Measurements from ENCODE around the gene COX19. TPM values are rescaled to one million over a fixed set of nuclear protein-coding genes. Genes with fewer than 3 reads are reported as not detected.

The COX19 gene
- total and polyA plus RNA-seq, 2 donors (not counting 3 experiments of a cell fraction or from before 2014, with no cell fraction given): 6.8 to 10.6 TPM

GRCh38 chr7:995571-995970 lies 20.2 kb upstream of the COX19 start:
- FAIRE-seq (no peak), DNase-seq (ENCODE audit: low read depth, low spot score) (no peak)
- H3K9ac ChIP-seq (replicated peaks; ENCODE audit: extremely low read depth, insufficient read depth, low read length): no peak overlapping the region
- dilution Hi-C loops (cut with MboI; ENCODE audit: extremely low pct_ligation_motif_present, low sequenced_read_pairs) (no loop called here), intact Hi-C loops (cut with micrococcal nuclease) (no loop called here)
- H3K27me3 ChIP-seq (ENCODE audit: control insufficient read depth in 2 of 2, insufficient read depth in 2 of 2, low read length in 2 of 2): no peaks in the 10 kb centered on the region
- no peaks in the 10 kb centered on the region for H3K9me1 ChIP-seq (replicated peaks; ENCODE audit: control insufficient read depth, extremely low read depth, insufficient read depth, low read length)
- no peak for TF ChIP-seq POLR2A (IDR thresholded peaks at IDR 0.05; ENCODE audit: low read depth, low read length)
- no peak for TF ChIP-seq EZH2 (IDR thresholded peaks at IDR 0.05; ENCODE audit: borderline replicate concordance, low read depth, low read length, severe bottlenecking)
- no peak for TF ChIP-seq POLR2AphosphoS5 (IDR thresholded peaks at IDR 0.05; ENCODE audit: insufficient read depth, low read depth, low read length)
- TF ChIP-seq JUN (IDR thresholded peaks at IDR 0.05; ENCODE audit: borderline replicate concordance, insufficient read depth, insufficient read length, low read depth): no peak
- TF ChIP-seq MAX (IDR thresholded peaks at IDR 0.05; ENCODE audit: insufficient read depth, insufficient read length): no peak
- TF ChIP-seq FOS (IDR thresholded peaks at IDR 0.05; ENCODE audit: borderline replicate concordance, insufficient read depth, low read length): no peak
- no peak for TF ChIP-seq MYC (IDR thresholded peaks at IDR 0.05; ENCODE audit: low read depth, low read length)
- TF ChIP-seq CTCF (IDR thresholded peaks at IDR 0.05; ENCODE audit: extremely low read depth in 1 of 2, insufficient read depth in 1 of 2, low read depth in 1 of 2, low read length in 2 of 2): no peak
- no peak for TF ChIP-seq GATA2 (IDR thresholded peaks at IDR 0.05; ENCODE audit: insufficient read depth, insufficient read length, low read depth, low read length)
- H3K4me1 ChIP-seq (ENCODE audit: control insufficient read depth, extremely low read depth, insufficient read depth, low read length): no peaks in the 10 kb centered on the region
- H3K79me2 ChIP-seq (ENCODE audit: control insufficient read depth, insufficient read depth, low read length): no peaks in the 10 kb centered on the region
- ChIA-PET CTCF (interaction anchor here (1.1 to 10.0 kb wide), 4 partner anchors 10 to 182 kb away, joined by 3 to 459 read pairs (median 24); no protein-coding TSS in a partner anchor), POLR2A (interaction anchor here (1.0 kb wide), 1 partner anchor 70 kb away, joined by 3 read pairs; no protein-coding TSS in a partner anchor)
- H2AFZ ChIP-seq (ENCODE audit: low read depth, low read length): no peak overlapping the region
- H4K20me1 ChIP-seq (replicated peaks; ENCODE audit: control insufficient read depth, extremely low read depth, insufficient read depth, low read length): no peaks in the 10 kb centered on the region
- no TSS peak for BruUV-seq (replicated peaks)
- H3K27ac ChIP-seq (ENCODE audit: insufficient read depth, low read depth, low read length): no peak overlapping the region
- no peak overlapping the region for H3K4me2 ChIP-seq (ENCODE audit: insufficient read depth, low read length)
- no peaks in the 10 kb centered on the region for H3K9me3 ChIP-seq (replicated peaks; ENCODE audit: control insufficient read depth, insufficient read depth, low read length)
- H3K36me3 ChIP-seq (ENCODE audit: control insufficient read depth in 2 of 2, extremely low read depth in 1 of 2, insufficient read depth in 2 of 2, low read length in 2 of 2): peaks cover 0 to 4% of the 10 kb centered on the region in 2 experiments
- no peak overlapping the region for H3K4me3 ChIP-seq (replicated peaks in 1 of 3; ENCODE audit: insufficient read depth in 1 of 3, low read depth in 1 of 3, low read length in 3 of 3)
